CD4-positive, CD25-positive, alpha-beta regulatory T cell (primary cell): ENCODE measurements around the gene BAD. TPM values are rescaled to one million over a fixed set of nuclear protein-coding genes. Genes with fewer than 3 reads are reported as not detected.
A peak's percentile ranks its signal among the peaks of the same experiment; 100 is the strongest.
"Not testable (repeated sequence)": the region's sequence is repeated elsewhere in the genome, so short reads cannot be mapped to it uniquely, and the experiment has no call there.

ENCODE experiments used
- ATAC-seq, 2 donors: fragments of 150-1000 bp; cut with Tn5 transposase; one replicate each; pipeline ENCODE4 v1.10.0; 2021; ENCODE audit warnings: low read depth in 2 of 2, moderate number of reproducible peaks in 2 of 2, moderate library complexity in 1 of 2
- DNase-seq, 3 donors: peaks; one replicate each; pipeline versions ENCODE4 v3.0.0 to v3.0.0-alpha.2; 2012 to 2022; ENCODE audit warnings: mixed read lengths in 1 of 3
- H3K27ac ChIP-seq: one replicate; pipeline ENCODE4 v1.7.0; 2013; ENCODE audit warnings: mild to moderate bottlenecking, low read length; ENCODE audit not compliant: insufficient read depth, poor library complexity, severe bottlenecking
- H3K27me3 ChIP-seq: one replicate; pipeline ENCODE4 v1.7.0; 2013; ENCODE audit warnings: low read length; ENCODE audit not compliant: control insufficient read depth, insufficient read depth
- H3K36me3 ChIP-seq: one replicate; pipeline ENCODE4 v1.7.0; 2013; ENCODE audit warnings: mild to moderate bottlenecking, low read length, moderate library complexity; ENCODE audit not compliant: control insufficient read depth, insufficient read depth
- H3K4me1 ChIP-seq: 2 replicates; pipeline ENCODE4 v1.7.0; 2013; ENCODE audit warnings: mild to moderate bottlenecking, low read length; ENCODE audit not compliant: insufficient read depth, control insufficient read depth, poor library complexity, severe bottlenecking
- H3K4me3 ChIP-seq: one replicate; pipeline ENCODE4 v1.7.0; 2013; ENCODE audit warnings: low read depth, mild to moderate bottlenecking, low read length, moderate library complexity
- H3K9me3 ChIP-seq, 2 experiments: 1 replicate in 1 of 2; 2 replicates in 1 of 2; pipeline ENCODE4 v1.7.0; 2013; ENCODE audit warnings: low read length in 2 of 2, mild to moderate bottlenecking in 1 of 2, moderate library complexity in 1 of 2; ENCODE audit not compliant: control insufficient read depth in 2 of 2
- H3K27ac Mint-ChIP-seq, 3 donors: one replicate each; pipeline ENCODE4 v1.8.0; 2020 to 2022; ENCODE audit warnings: mild to moderate bottlenecking in 3 of 3, mixed read lengths in 3 of 3, moderate library complexity in 2 of 3
- H3K27me3 Mint-ChIP-seq: one replicate; pipeline ENCODE4 v1.8.0; 2022; ENCODE audit warnings: mild to moderate bottlenecking, mixed read lengths
- H3K36me3 Mint-ChIP-seq: one replicate; pipeline ENCODE4 v1.8.0; 2020; ENCODE audit warnings: mixed read lengths
- H3K4me1 Mint-ChIP-seq, 4 donors: one replicate each; pipeline ENCODE4 v1.8.0; 2020 to 2022; ENCODE audit warnings: mixed read lengths in 4 of 4, mild to moderate bottlenecking in 1 of 4
- H3K4me3 Mint-ChIP-seq, 4 donors: one replicate each; pipeline ENCODE4 v1.8.0; 2020 to 2022; ENCODE audit warnings: mild to moderate bottlenecking in 4 of 4, mixed read lengths in 4 of 4, moderate library complexity in 3 of 4
- H3K9me3 Mint-ChIP-seq, 7 donors: one replicate each; pipeline ENCODE4 v1.8.0; 2020 to 2022; ENCODE audit warnings: mixed read lengths in 7 of 7, mild to moderate bottlenecking in 3 of 7, moderate library complexity in 2 of 7
- polyA plus RNA-seq, 4 donors: library from polyadenylated mRNA; unstranded; fragments of 300-500 nt; fragmentation: Illumina TruSeq; gene quantifications; one replicate each; pipeline ENCODE4 v1.2.3, GENCODE V29; 2021
- total RNA-seq: library from RNA; stranded (reverse); gene quantifications from one replicate; pipeline ENCODE4 v1.2.3, GENCODE V29; 2022

The BAD gene
- total and polyA plus RNA-seq, 5 donors from 2014 or later: 25.7 to 50.4 (median 43.8) TPM

DNA sequence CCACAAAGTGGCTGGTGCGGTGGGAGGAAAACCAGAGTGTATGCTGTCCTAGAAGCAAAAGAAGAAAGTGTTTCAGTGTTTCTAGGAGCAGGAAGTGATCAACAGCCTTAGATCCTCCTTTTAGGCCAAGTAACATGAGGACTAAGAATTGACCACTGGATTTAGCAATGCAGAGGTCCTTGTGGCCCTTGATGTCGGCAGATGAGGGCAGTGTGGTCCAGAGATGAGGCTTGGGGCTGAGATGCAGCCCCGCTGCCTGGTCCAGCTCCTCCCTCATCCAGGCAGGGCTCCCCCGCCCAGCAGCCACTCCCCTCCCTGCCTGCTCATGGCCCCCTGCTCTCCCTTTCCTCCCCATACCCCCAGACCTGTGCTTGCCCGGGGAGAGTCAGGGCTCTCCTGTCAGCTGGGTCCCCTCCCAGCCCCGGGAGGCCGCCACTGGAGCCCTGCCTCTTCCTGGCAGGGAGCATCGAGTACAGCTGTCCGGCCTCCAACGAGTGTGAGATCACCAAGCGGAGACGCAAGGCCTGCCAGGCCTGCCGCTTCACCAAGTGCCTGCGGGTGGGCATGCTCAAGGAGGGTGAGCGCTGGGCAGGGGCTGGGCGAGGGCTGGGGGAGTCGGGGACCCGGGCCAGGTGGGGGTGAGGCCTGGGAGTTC lies 29.2 kb upstream of the BAD start:
- no peak for ATAC-seq
- Histone ChIP-seq H3K27me3 (no peaks in the 10 kb centered on the region), H3K4me3 (no peak overlapping the region), H3K4me1 (peaks cover 20% of the 10 kb centered on the region), H3K27ac (no peak overlapping the region), H3K36me3 (peaks cover 4% of the 10 kb centered on the region), H3K9me3 (no peaks in the 10 kb centered on the region)
- no peaks in the 10 kb centered on the region for H3K27me3 Mint-ChIP-seq
- peaks cover 0 to 2% (median 0%) of the 10 kb centered on the region in 7 donors for H3K9me3 Mint-ChIP-seq
- peak overlapping the region in 2 of 4 donors; percentile 31 to 92 for H3K4me3 Mint-ChIP-seq
- H3K27ac Mint-ChIP-seq: peak overlapping the region in 1 of 3 donors; percentile 62
- H3K4me1 Mint-ChIP-seq: peaks cover 0 to 48% (median 21%) of the 10 kb centered on the region in 4 donors
- no peak for DNase-seq
- peaks cover 14% of the 10 kb centered on the region for H3K36me3 Mint-ChIP-seq

DNA sequence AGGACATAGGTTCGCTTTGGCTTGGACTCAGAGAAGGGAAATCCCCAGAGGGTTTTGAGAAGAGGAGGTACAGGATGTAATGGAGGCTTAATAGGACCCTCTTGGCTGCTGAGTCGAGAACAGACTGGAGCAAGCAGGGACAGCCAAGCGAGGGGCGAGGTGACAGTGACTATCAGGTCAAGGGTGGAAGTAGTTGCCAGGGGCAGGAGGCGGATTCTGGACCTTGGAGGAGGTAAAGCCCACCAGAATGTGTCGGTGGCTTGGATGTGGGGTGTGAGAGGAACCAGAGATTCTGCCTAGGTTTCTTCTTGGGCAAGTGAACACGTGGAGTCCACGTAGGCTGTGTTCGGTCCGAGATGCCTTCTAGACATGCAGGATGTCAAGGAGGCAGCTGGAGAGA lies 28.5 kb upstream of the BAD start:
- peaks cover 15% of the 10 kb centered on the region for H3K4me1 ChIP-seq
- Mint-ChIP-seq H3K27ac (peak overlapping the region in 2 of 3 donors; percentile 62 to 73), H3K4me3 (peak overlapping the region in 1 of 4 donors; percentile 92), H3K9me3 (peaks cover 0 to 2% (median 0%) of the 10 kb centered on the region in 7 donors), H3K4me1 (peaks cover 0 to 42% (median 19%) of the 10 kb centered on the region in 4 donors), H3K36me3 (peaks cover 14% of the 10 kb centered on the region), H3K27me3 (no peaks in the 10 kb centered on the region)
- H3K4me3 ChIP-seq: no peak overlapping the region
- DNase-seq: no peak
- H3K36me3 ChIP-seq: peaks cover 4% of the 10 kb centered on the region
- no peaks in the 10 kb centered on the region for H3K9me3 ChIP-seq
- H3K27ac ChIP-seq: no peak overlapping the region
- ATAC-seq: no peak
- no peaks in the 10 kb centered on the region for H3K27me3 ChIP-seq

DNA sequence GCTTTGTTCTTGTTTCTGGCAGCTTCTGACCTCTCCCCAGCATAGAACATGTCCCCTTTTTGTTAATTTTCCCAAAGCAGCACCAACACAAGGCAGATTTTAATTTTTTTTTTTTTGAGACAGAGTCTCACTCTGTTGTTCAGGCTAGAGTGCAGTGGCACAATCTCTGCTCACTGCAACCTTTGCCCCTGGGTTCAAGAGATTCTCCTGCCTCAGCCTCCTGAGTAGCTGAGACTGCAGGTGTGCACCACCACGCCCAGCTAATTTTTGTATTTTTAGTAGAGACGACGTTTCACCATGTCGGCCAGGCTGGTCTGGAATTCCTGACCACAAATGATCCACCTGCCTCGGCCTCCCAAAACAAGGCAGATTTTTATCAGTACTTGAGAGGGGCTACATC lies 23.3 kb upstream of the BAD start:
- not testable (repeated sequence) for H3K4me3 ChIP-seq, H3K9me3 Mint-ChIP-seq, H3K36me3 Mint-ChIP-seq, DNase-seq, H3K27ac ChIP-seq, H3K27me3 ChIP-seq, H3K36me3 ChIP-seq, ATAC-seq, H3K27me3 Mint-ChIP-seq, H3K9me3 ChIP-seq
- H3K27ac Mint-ChIP-seq: peak overlapping the region in 1 of 3 donors; percentile 71
- H3K4me3 Mint-ChIP-seq: peak overlapping the region; percentile 46 to 75 (median 68)
- H3K4me1 ChIP-seq: peaks cover 26% of the 10 kb centered on the region
- H3K4me1 Mint-ChIP-seq: peaks cover 10 to 43% (median 16%) of the 10 kb centered on the region in 4 donors

DNA sequence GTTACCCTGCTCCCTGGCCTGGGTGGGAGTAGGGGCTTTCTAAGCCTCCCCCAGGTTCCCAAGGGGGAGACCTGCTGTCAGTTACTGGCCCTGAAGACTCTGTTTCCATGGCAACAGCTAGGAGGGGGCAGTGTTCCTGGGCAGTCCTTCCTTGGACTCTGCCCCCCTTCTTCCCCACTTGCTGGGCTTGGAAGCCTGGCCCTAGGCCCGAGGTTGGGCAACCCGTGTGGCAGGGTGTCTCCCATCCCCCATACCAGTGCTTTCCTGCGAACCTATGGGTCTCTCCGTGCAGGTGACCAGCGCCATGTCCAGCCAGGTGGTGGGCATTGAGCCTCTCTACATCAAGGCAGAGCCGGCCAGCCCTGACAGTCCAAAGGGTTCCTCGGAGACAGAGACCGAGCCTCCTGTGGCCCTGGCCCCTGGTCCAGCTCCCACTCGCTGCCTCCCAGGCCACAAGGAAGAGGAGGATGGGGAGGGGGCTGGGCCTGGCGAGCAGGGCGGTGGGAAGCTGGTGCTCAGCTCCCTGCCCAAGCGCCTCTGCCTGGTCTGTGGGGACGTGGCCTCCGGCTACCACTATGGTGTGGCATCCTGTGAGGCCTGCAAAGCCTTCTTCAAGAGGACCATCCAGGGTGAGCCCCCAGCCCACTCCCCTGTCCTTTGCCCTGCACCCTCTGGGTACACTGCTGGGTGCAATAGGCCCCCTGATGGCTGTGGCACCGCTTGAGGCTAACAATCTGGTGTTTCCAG lies 22.6 kb upstream of the BAD start:
- Histone ChIP-seq H3K4me1 (peaks cover 26% of the 10 kb centered on the region), H3K27ac (peak overlapping the region; percentile 79), H3K27me3 (no peaks in the 10 kb centered on the region), H3K36me3 (no peaks in the 10 kb centered on the region), H3K4me3 (peak overlapping the region; percentile 77), H3K9me3 (no peaks in the 10 kb centered on the region)
- ATAC-seq (no peak), DNase-seq (no peak)
- Mint-ChIP-seq H3K27ac (peak overlapping the region; percentile 8 to 96 (median 95)), H3K4me1 (peaks cover 8 to 36% (median 14%) of the 10 kb centered on the region in 4 donors), H3K36me3 (no peaks in the 10 kb centered on the region), H3K4me3 (peak overlapping the region; percentile 70 to 97 (median 96)), H3K9me3 (no peaks in the 10 kb centered on the region), H3K27me3 (peaks cover 9% of the 10 kb centered on the region)

DNA sequence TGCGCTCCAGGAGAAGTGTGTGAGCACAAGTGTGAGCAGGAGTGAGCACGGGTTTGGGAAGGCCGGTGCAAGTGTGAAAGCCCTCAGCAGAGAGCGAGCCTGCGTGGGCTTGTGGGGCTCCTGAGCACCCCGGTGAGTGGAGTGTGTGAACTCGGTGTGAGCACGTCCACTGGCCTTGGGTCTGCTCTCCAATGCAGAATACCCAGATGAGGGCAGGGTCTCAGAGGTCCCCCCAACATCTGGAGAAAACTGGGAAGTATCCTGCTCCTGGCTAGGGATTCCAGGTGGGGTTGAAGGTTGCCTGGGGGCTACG lies 22.1 kb upstream of the BAD start:
- ATAC-seq (no peak), DNase-seq (no peak)
- Histone ChIP-seq H3K4me1 (peaks cover 26% of the 10 kb centered on the region), H3K36me3 (no peaks in the 10 kb centered on the region), H3K27ac (peak overlapping the region; percentile 79), H3K27me3 (no peaks in the 10 kb centered on the region), H3K9me3 (no peaks in the 10 kb centered on the region), H3K4me3 (peak overlapping the region; percentile 77)
- H3K27ac Mint-ChIP-seq: peak overlapping the region in 2 of 3 donors; percentile 95 to 96
- no peaks in the 10 kb centered on the region for H3K36me3 Mint-ChIP-seq
- peaks cover 8 to 40% (median 14%) of the 10 kb centered on the region in 4 donors for H3K4me1 Mint-ChIP-seq
- H3K9me3 Mint-ChIP-seq: no peaks in the 10 kb centered on the region
- H3K27me3 Mint-ChIP-seq: peaks cover 9% of the 10 kb centered on the region
- peak overlapping the region; percentile 95 to 99 (median 97) for H3K4me3 Mint-ChIP-seq

DNA sequence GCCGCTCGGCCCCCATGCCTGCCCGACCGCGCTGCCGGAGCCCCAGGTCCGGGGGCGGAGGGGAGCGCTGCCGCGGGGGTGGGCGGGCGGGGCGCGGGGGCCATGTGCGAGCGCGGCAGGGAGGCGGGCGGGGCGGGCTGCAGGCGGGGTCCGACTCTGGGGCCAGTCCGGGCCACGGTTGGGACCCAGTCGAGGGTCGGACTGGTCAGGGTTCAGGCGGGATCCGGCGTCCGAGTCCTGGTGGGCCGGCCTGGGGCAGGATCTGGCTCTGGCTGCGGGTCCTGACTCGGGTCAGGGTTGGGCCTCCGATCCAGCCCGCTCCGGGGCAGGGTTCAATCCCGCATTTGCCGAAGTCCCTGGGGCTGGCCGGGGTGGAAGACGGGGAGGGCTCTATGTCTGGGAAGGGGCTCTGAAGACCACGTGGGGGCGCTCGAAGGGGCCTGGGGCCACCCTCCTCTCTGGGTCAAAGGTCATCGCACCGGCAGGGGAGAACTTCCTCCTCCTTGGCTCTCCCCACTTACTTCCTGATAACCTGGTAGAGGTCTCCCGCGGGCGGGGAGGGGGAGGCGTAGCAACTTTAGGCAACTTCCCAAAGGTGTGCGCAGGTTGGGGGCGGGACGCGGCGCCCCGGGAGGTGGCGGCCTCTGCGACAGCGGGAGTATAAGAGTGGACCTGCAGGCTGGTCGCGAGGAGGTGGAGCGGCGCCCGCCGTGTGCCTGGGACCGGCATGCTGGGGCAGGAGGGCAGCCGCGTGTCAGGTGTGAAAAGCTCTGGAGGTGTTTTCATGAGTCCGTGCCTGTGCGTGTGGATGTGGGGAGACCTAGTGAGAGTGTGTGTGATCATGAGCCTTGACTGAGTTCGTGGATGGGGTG lies 21.5 kb upstream of the BAD start:
- no peaks in the 10 kb centered on the region for H3K27me3 ChIP-seq
- Mint-ChIP-seq H3K27ac (peak overlapping the region; percentile 88 to 96 (median 95)), H3K9me3 (no peaks in the 10 kb centered on the region), H3K27me3 (peaks cover 13% of the 10 kb centered on the region), H3K36me3 (no peaks in the 10 kb centered on the region), H3K4me1 (peaks cover 7 to 39% (median 16%) of the 10 kb centered on the region in 4 donors), H3K4me3 (peak overlapping the region; percentile 95 to 99 (median 97))
- ATAC-seq (peak; percentile 6), DNase-seq (peak; percentile 62 to 80 (median 72))
- H3K4me3 ChIP-seq: peak overlapping the region; percentile 77
- H3K9me3 ChIP-seq: no peaks in the 10 kb centered on the region
- H3K4me1 ChIP-seq: peaks cover 30% of the 10 kb centered on the region
- H3K36me3 ChIP-seq: no peaks in the 10 kb centered on the region
- peak overlapping the region; percentile 79 for H3K27ac ChIP-seq

DNA sequence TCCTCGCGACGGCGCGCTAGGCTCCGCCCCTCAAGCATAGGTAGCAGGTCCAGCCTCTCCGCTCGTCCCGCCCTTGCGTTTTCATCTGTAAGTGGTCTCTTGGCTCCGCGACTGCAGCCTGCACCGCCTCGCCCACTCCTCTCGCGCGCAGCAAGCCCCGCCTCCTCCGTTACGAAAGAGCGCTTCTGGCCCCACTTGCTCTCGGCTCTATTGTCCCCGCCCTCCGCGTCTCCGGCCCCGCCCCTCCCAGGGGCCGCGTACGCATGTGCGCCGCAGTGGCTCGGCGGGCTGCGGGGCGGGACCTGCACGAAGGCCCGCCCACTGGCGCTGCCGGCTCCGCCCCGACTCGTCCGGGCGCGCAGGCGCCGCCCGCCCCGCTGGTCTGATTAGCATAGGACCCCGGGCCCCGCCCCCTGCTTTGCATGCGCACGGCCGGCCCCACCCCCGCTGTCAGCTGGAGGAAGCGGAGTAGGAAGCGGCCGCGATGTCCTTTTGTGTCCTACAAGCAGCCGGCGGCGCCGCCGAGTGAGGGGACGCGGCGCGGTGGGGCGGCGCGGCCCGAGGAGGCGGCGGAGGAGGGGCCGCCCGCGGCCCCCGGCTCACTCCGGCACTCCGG lies 20.7 kb upstream of the BAD start, which contains the start of gene ESRRA:
TSS of gene ESRRA (plus strand) at position 450 of the 616 bp plus-strand sequence. CDS start 1,656 bp downstream, outside the sequence.
- peak within 1 kb of the TSS; percentile 96 to 98 (median 96) for H3K27ac Mint-ChIP-seq
- Histone ChIP-seq H3K4me3 (peak within 1 kb of the TSS; percentile 77), H3K9me3 (no peaks in the 10 kb centered on the region), H3K4me1 (peaks cover 37% of the 10 kb centered on the region), H3K27me3 (peaks cover 3% of the 10 kb centered on the region), H3K36me3 (no peaks in the 10 kb centered on the region), H3K27ac (peak within 1 kb of the TSS; percentile 94)
- DNase-seq (peak; percentile 98 to 99 (median 99)), ATAC-seq (peak; percentile 75 to 78)
- peaks cover 20% of the 10 kb centered on the region for H3K27me3 Mint-ChIP-seq
- peaks cover 6 to 44% (median 18%) of the 10 kb centered on the region in 4 donors for H3K4me1 Mint-ChIP-seq
- no peaks in the 10 kb centered on the region for H3K36me3 Mint-ChIP-seq
- H3K4me3 Mint-ChIP-seq: peak within 1 kb of the TSS; percentile 95 to 99 (median 97)
- H3K9me3 Mint-ChIP-seq: no peaks in the 10 kb centered on the region
